Brain microvascular endothelial cell (primary cell): ENCODE data around the gene FAM120B.
A peak's percentile ranks its signal among the peaks of the same experiment; 100 is the strongest.

Source experiments
- DNase-seq: peaks from one replicate; pipeline ENCODE4 v3.0.0-alpha.2; 2020
- H3K27ac ChIP-seq: fragments of 250-450 bp; sonication (Bioruptor Pico); 2 replicates; pipeline ENCODE4 v1.5.1; 2020; ENCODE audit warnings: mild to moderate bottlenecking, moderate library complexity
- H3K27me3 ChIP-seq: fragments of 250-450 bp; sonication (Bioruptor Pico); replicated peaks from 2 replicates; pipeline ENCODE4 v1.5.1; 2020; ENCODE audit warnings: mild to moderate bottlenecking
- H3K36me3 ChIP-seq: fragments of 250-450 bp; sonication (Bioruptor Pico); replicated peaks from 2 replicates; pipeline ENCODE4 v1.5.1; 2020; ENCODE audit warnings: mild to moderate bottlenecking
- H3K4me3 ChIP-seq: 2 replicates; pipeline ENCODE4 v1.5.1; 2011; ENCODE audit warnings: low read depth, mild to moderate bottlenecking, control low read depth, low read length, moderate library complexity
- CTCF ChIP-seq: IDR thresholded peaks from 2 replicates; pipeline ENCODE4 v1.5.1; 2011; ENCODE audit warnings: low read depth, mild to moderate bottlenecking, moderate library complexity, low read length, control low read depth, inconsistent platforms; ENCODE audit errors: missing control alignments
- in situ Hi-C: cut with HindIII; loops from 2 replicates; pipeline ENCODE4 v1.10.0; 2017; ENCODE audit warnings: low sequenced_read_pairs, low pct_ligation_motif_present

The FAM120B gene

DNA sequence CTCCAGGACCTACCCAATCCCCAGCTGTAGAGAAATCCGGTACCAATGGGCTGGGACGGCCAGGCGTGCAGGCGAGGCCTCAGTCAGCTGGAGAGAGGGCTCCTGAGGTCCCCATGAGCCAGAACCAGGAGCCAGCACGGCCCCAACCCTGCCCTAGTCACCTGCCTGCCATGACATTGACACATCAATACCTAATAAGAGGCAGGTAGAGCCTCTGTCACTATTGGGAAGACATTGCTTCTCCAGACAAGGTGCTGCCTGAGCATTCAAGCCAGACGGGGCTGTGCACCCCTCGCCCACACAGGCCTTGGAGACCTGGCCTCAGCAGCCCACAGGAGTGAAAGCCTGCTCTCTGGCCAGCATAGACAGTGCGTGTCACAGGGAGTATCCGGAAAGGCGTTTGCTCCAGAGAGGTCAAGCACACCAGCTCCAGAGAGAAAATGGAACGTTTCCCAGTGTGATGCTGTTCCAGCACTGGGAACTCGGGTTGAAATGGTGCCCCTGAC is 19.1 kb upstream of the FAM120B start:
- in situ Hi-C loops, result no loop called here
- no peak for DNase-seq

DNA sequence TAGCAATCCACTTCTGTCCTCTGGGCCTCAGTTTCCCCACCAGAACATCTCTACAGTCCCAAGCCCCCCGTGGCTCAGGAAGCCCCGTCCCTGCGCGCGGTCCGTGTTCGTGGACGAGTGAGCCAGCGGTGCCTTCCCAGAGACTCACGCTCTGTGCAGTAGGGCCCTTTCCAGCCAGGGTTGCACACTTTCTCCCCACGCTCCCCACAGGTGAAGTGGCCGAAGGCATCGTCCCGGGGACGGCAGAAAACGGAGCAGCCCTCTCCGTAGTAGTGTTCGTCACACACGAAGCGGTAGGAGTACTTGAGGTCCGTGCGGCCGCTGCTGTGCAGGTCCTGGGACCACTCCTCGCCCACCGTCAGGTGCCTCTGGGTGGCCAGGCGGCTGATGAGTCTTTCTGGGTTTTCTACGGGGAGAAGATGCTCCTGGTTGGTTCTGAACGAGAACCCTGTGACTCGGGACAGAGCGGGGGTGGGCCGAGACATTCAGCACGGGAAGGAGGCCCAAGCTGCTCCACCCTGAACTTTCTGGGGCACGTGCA is 18.4 kb upstream of the FAM120B start:
- in situ Hi-C loops, result no loop called here
- peaks cover 45% of the 10 kb centered on the region for H3K27me3 ChIP-seq
- H3K27ac ChIP-seq, result no peak overlapping the region
- TF ChIP-seq CTCF, result no peak
- H3K36me3 ChIP-seq, result no peaks in the 10 kb centered on the region
- no peak overlapping the region for H3K4me3 ChIP-seq
- no peak for DNase-seq

More for the DNA sequence above, 19.1 kb upstream of the FAM120B start:
- H3K4me3 ChIP-seq, result no peak overlapping the region
- H3K27me3 ChIP-seq, result peaks cover 39% of the 10 kb centered on the region
- no peak for TF ChIP-seq CTCF
- no peaks in the 10 kb centered on the region for H3K36me3 ChIP-seq
- no peak overlapping the region for H3K27ac ChIP-seq

- Histone ChIP-seq H3K27me3 (peaks cover 49% of the 10 kb centered on the region), H3K4me3 (peak overlapping the region; percentile 17), H3K36me3 (no peaks in the 10 kb centered on the region), H3K27ac (no peak overlapping the region)
- in situ Hi-C loops, result no loop called here
- DNase-seq, result no peak
- no peak for TF ChIP-seq CTCF
Observed at GRCh38 chr6:170288852-170289179, 17.7 kb upstream of the FAM120B start.

GRCh38 chr6:170289180-170289931 is 17.2 kb upstream of the FAM120B start:
- H3K4me3 ChIP-seq, result peak overlapping the region; percentile 22
- DNase-seq, result no peak
- H3K27me3 ChIP-seq, result peaks cover 55% of the 10 kb centered on the region
- no peak for TF ChIP-seq CTCF
- no peak overlapping the region for H3K27ac ChIP-seq
- in situ Hi-C loops, result no loop called here
- no peaks in the 10 kb centered on the region for H3K36me3 ChIP-seq

DNA sequence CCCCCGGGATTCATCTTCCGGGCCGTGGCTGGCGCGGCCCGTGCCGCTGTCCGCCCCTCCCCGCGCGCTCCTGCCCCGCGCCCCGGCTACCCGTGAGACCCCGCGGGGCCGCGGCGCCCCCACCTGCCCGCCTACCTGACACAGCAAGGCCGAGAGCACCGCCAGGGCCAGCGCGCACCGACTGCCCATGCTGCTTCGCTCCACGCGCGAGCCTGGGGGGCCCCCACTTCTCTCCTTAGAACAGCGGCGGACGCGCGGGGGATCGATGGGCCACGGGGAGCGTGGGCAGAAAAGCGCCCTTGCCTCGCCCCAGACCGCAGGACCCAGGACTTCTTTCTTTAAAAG is 16.6 kb upstream of the FAM120B start:
- no peak for TF ChIP-seq CTCF
- H3K36me3 ChIP-seq, result no peaks in the 10 kb centered on the region
- in situ Hi-C loops, result no loop called here
- peaks cover 60% of the 10 kb centered on the region for H3K27me3 ChIP-seq
- no peak overlapping the region for H3K27ac ChIP-seq
- peak overlapping the region; percentile 58 for H3K4me3 ChIP-seq
- no peak for DNase-seq
